ENCODE measurements around the gene SUGCT.

Gene SUGCT

GRCh38 chr7:40700653-40701421, 566.0 kb downstream of the SUGCT start:
- DNase-seq, result no peak

DNA sequence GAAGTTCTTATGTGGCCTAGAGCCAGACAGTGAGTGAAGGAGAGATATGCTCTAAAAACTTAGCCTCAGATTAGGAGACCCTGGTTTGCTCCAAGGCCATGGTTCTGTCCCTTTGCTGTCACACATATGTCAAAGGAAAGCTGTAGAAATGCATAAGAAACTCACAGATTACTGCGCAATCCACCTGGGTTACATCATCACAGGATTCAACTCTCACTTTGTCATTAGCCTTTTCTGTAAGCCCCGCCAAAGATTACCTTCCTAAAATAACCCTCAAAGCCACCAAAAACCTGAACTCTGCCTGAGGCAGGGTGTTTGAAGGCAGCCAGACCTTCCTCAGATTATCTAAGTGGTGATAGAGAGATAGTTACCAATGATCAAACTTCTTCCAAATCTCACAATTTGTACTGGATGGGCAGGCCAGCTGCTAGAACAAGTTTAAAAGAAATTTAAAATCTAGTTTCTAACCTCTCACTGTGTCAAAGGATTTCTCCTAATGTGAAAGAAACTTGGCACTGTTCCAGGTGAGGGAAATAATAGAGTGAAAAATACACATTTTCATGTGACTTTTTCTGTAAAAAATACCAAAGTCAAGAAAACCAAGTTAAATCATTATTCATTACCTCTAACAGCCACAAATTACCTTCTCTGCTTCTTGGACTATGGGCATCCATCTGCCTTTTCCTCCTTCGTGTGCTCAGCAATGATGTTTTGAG, 567.2 kb downstream of the SUGCT start:
- no peak for DNase-seq

- DNase-seq, result no peak
These were observed 569.4 kb downstream of the SUGCT start for GRCh38 chr7:40704172-40704571.

DNA sequence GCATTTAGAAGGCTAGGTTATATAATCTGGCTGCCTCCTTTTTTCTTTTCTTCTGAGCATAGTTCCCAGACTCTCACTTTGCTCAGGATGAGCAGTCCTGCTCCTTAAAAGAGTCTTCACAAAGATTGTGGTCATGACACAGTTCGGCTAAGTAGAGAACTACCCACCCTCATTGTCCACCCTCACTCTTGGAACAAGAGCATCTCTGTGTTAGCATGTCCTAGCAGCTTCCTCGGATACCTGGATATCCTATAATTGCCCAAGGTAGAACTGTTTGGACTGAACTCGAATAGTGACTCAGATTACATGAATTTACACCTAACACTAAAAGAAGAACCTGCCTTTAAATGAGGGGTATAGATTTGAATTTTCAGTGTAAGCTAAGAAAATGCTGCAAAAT, 572.0 kb downstream of the SUGCT start:
- DNase-seq, result no peak

DNA sequence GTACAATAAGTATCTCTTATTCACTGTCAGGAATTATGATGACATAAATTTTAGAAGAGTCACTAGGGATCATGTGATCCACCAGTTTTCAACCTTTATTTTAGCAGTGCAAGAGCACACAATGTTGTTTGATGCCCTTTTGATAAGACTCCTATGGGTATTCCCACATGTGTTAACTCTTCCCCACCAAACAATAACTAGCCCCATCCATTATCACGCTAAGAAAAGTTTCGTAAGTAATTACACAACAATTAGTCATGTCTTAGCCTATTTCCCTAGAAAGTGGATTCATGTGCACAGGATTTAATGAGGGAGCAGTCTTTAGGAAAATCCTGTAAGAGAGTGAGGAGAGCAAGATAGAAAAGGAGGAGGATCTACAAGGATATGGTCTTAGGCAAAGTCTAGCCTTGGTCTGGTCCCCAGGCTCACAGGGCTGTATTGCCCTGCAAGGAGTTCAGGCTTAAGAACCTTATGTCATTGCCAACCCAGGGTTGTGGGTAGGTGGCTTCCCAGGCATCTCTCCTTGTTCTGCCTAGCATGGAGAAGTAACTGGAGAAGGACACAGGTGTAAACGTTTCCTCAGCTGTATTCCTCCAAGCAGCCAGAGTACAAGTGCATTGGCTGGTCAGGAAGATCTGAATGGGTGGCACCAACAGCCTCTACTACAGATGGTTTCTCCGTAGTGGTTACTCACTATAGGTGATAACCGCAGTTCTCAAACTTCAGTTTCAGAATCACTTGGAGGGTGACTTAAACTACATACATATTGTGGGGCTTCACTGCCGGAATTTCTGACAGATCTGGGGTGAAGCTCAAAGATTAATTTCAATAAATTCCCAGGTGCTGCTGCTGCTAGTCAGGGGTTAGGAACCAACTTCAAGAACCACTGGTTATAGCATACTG, 574.5 kb downstream of the SUGCT start:
- no peak for DNase-seq

DNA sequence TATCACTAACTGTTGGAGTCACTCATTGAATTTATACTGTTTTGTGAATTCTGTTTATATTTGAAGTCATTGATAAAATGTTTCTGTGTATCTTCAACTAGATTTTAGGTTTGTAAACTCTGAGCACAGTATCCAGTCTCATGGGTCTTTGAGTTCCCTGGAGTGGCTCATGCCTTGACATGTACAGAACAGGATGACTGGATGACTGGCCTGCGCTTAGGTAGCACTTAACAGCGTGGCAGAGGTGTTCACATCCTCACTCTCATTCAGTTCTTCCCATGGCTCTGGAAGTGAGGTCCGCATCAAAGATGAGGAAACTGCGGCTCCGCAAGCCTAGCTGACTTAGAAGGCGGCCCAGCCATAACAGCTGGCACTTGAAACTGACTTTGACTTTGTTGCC, 576.9 kb downstream of the SUGCT start:
- no peak for DNase-seq

DNA sequence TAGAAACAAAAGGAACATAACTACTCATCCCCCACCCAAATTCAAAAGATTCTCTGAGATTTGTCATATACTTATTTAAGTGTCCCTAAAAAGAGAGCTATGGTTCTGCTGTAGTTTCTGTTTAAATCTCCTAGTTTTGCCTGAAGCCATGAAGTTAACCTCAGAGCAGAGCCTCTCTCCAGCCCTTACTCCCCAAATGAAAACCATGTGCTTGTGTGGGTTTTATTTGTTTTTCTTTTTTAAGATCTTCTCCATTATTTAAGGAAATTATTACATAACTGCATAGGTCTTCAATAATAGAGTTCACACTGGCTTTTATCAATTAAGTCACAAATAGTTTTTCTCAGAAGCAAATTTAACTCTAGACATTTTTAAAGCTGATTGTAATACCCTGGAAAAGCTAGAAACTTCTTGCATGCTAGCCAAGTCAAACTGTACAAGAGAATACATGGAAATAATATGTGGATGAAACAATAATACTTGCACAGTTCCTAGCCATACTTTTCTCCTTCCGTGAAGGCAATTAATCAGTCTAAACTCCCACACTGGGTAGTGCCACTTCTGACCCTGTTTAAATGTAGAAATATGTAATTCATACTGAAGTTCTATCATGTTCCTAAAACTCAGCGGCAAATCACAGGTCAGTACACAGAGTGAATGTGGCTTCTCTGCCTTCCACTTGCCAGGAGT, 579.7 kb downstream of the SUGCT start:
- DNase-seq, result no peak

- DNase-seq, result no peak
These were observed 580.2 kb downstream of the SUGCT start for GRCh38 chr7:40715053-40715430.

GRCh38 chr7:40716052-40716451, 581.2 kb downstream of the SUGCT start:
- no peak for DNase-seq

- DNase-seq, result peak in 1 of 2 experiments; percentile 7
These were observed 582.4 kb downstream of the SUGCT start for GRCh38 chr7:40717242-40717641.

DNA sequence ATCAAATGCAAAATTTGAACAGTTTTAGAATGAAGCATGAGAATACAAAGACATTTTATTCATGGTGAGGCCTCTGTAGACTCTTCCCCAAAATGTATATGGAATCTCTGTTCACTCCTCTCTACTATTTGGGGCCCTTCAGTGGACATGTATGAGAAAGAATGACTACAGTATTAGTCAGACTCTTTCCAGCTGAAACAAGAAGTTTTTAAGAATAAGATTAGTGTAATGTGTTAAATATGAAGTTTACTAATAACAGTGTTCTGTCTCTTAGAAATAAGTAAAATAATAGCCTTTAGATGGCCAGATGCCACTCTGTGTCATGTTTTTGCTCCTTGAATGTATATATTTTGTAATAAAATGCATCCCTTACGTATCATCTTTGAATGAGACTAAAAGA, 585.6 kb downstream of the SUGCT start:
- no peak for DNase-seq

GRCh38 chr7:40721342-40721949, 586.6 kb downstream of the SUGCT start:
- no peak for DNase-seq

- no peak for DNase-seq
These were observed 587.4 kb downstream of the SUGCT start for GRCh38 chr7:40722242-40722641.

- DNase-seq, result no peak
These were observed 589.0 kb downstream of the SUGCT start for GRCh38 chr7:40723829-40724228.

DNA sequence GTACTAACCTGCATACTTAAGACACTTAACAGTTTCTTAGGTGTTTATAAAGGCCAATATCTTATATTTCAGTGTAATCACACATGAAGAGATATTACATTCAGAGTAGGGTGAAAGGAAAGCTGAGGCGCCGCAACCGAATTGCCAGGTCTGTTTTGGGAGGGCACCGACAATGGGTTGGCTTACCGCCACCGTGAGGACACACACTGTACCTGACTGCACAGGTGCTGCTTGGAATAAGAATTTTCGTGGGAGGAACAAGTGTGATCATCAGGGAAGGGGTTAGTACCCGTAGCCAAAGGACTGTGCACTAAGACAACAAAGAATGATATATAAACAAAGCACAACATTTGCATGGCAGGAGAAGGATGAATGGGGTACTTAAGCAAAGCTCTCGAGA, 591.8 kb downstream of the SUGCT start:
- no peak for DNase-seq

GRCh38 chr7:40733114-40733513, 598.3 kb downstream of the SUGCT start:
- DNase-seq, result no peak

DNA sequence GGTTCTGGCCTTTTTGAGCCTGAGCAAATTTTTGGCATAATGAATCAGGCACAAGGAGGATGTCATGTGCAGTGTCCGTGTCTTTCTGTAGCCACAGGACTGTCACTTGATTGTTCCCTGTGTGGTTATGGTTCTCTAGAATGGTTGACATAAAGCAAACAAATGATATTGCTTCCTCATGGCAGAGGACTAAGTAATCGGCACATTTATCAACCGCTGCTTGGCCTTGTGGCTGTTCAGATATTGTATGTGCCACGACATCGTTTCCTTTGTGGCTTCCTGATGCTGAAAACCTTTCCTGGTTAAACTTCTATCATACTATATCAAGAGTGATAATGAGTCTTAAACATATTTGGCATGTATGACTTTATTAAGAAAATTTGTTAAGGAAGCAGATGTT, 598.8 kb downstream of the SUGCT start:
- no peak for DNase-seq

- no peak for DNase-seq
These were observed 604.5 kb downstream of the SUGCT start for GRCh38 chr7:40739257-40739656.

- no peak for DNase-seq
These were observed 607.5 kb downstream of the SUGCT start for GRCh38 chr7:40742270-40742669.

DNA sequence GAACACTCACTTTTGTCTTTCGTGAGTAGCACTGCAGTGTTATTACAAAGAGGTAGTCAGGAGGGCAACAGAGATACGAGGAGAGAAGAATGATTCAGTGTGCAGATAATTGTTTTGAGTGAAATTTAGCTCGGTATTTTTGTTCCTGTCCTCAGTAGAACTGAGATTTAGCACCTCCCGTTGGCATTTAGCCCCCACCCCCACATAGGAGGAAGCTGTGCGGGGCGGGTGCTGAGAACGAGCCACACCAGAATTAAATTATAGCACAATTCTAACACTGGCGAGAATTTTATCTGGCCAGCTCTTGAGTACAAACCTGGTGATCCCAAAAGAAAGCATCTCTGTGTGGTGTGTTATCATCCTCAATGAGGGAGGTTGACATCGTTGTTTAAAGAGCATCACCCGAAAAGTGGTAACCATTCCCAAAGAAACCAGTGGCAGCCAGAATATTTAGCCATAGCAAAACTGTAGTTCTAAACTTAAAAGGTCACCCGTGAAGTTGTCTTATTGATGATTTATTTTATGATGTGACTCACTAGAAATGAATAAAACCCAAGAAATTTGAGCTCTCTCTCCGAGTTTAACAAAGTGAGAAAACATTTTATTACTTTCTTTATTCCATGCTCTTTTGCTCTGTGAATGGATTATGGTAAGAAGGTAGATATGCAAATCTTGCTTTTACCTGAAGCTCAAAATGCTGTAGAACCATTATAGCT, 612.2 kb downstream of the SUGCT start:
- no peak for DNase-seq

GRCh38 chr7:40747856-40748255, 613.1 kb downstream of the SUGCT start:
- DNase-seq, result no peak

DNA sequence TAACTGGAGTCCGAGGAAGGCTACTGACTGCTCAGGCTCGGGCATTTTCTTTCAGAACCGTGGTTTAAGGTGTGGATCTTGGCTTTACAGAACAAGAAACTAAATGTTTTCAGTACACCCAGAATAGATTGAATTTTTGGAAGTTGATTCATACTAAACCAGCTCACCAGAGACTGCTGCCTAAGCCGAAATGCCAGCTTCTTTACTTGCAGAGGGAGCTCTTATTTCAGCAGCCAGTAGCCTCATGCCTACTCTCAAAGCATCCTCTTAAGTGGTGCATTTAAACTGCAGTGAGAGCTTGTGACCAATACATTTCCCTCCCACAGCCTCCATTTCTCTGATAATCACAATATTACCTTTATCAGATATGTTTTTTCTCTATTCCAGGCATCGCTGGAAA, 615.1 kb downstream of the SUGCT start:
- no peak for DNase-seq
